HG03108 (cell line): ENCODE results near the gene CALD1.

Source experiments
- ATAC-seq: cut with Tn5 transposase; IDR thresholded peaks from one replicate; pipeline ENCODE4 v1.9.1; 2021; ENCODE audit warnings: moderate library complexity; ENCODE audit not compliant: unreplicated experiment

Gene CALD1

GRCh38 chr7:134784251-134785049 is 5.0 kb downstream of the CALD1 start:
- no peak for ATAC-seq

- no peak for ATAC-seq
These were observed 6.4 kb downstream of the CALD1 start for GRCh38 chr7:134785842-134786241.

GRCh38 chr7:134787064-134787463 is 7.6 kb downstream of the CALD1 start:
- ATAC-seq: no peak

- no peak for ATAC-seq
These were observed 8.3 kb downstream of the CALD1 start for GRCh38 chr7:134787720-134788119.

- no peak for ATAC-seq
These were observed 8.8 kb downstream of the CALD1 start for GRCh38 chr7:134788191-134788590.

GRCh38 chr7:134789967-134790685 is 10.7 kb downstream of the CALD1 start:
- ATAC-seq: no peak

GRCh38 chr7:134792968-134793367 is 13.5 kb downstream of the CALD1 start:
- ATAC-seq: no peak

GRCh38 chr7:134795231-134795630 is 15.8 kb downstream of the CALD1 start:
- ATAC-seq: no peak

GRCh38 chr7:134798155-134798554 is 18.7 kb downstream of the CALD1 start:
- no peak for ATAC-seq

GRCh38 chr7:134799377-134799776 is 19.9 kb downstream of the CALD1 start:
- ATAC-seq: no peak

- ATAC-seq: no peak
These were observed 23.3 kb downstream of the CALD1 start for GRCh38 chr7:134802762-134803161.

- ATAC-seq: no peak
These were observed 24.9 kb downstream of the CALD1 start for GRCh38 chr7:134804351-134804750.

GRCh38 chr7:134804854-134805253 is 25.4 kb downstream of the CALD1 start:
- no peak for ATAC-seq

- no peak for ATAC-seq
These were observed 26.8 kb downstream of the CALD1 start for GRCh38 chr7:134806197-134806596.

- no peak for ATAC-seq
These were observed 30.2 kb downstream of the CALD1 start for GRCh38 chr7:134809616-134810015.

GRCh38 chr7:134811765-134812164 is 32.3 kb downstream of the CALD1 start:
- ATAC-seq: no peak

- ATAC-seq: no peak
These were observed 34.4 kb downstream of the CALD1 start for GRCh38 chr7:134813663-134814396.

- ATAC-seq: no peak
These were observed 35.4 kb downstream of the CALD1 start for GRCh38 chr7:134814730-134815364.

GRCh38 chr7:134818613-134819345 is 39.3 kb downstream of the CALD1 start:
- ATAC-seq: no peak

- no peak for ATAC-seq
These were observed 40.0 kb downstream of the CALD1 start for GRCh38 chr7:134819401-134819800.

GRCh38 chr7:134820295-134820694 is 40.9 kb downstream of the CALD1 start:
- no peak for ATAC-seq
